Lower leg skin (tissue), 3 donors: Measurements from ENCODE around the gene EXO1.
"Not testable (repeated sequence)": the region's sequence is repeated elsewhere in the genome, so short reads cannot be mapped to it uniquely, and the experiment has no call there.

Source experiments
- POLR2A ChIP-seq, 2 donors: fragments of 450-650 bp; IDR thresholded peaks; one replicate each; pipeline ENCODE4 v1.6.1; 2016 to 2017; ENCODE audit warnings: antibody characterized with exemption in 2 of 2, mild to moderate bottlenecking in 1 of 2, moderate library complexity in 1 of 2
- TF ChIP-seq, protein P1 (sequence below), 3 donors: fragments of 450-650 bp; IDR thresholded peaks; one replicate each; pipeline ENCODE4 v1.5.1; 2016; ENCODE audit warnings: antibody characterized with exemption in 3 of 3, mild to moderate bottlenecking in 3 of 3, moderate library complexity in 2 of 3

DNA sequence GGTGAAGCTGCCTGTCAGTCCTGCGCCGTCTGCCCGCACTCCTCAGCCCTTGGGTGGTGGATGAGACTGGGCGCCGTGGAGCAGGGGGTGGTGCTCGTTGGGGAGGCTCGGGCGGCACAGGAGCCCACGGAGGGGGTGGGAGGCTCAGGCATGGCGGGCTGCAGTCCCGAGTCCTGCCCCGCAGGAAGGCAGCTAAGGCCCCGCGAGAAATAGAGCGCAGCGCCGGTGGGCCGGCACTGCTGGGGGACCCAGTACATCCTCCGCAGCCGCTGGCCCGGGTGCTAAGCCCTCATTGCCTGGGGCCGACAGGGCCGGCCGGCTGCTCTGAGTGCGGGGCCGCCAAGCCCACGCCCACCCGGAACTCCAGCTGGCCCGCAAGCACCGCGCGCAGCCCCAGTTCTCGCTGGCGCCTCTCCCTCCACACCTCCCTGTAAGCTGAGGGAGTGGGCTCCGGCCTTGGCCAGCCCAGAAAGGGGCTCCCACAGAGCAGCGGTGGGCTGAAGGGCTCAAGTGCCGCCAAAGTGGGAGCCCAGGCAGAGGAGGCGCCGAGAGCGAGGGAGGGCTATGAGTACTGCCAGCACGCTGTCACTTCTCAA, 7.6 kb downstream of the EXO1 start:
- TF ChIP-seq, protein P1, sequence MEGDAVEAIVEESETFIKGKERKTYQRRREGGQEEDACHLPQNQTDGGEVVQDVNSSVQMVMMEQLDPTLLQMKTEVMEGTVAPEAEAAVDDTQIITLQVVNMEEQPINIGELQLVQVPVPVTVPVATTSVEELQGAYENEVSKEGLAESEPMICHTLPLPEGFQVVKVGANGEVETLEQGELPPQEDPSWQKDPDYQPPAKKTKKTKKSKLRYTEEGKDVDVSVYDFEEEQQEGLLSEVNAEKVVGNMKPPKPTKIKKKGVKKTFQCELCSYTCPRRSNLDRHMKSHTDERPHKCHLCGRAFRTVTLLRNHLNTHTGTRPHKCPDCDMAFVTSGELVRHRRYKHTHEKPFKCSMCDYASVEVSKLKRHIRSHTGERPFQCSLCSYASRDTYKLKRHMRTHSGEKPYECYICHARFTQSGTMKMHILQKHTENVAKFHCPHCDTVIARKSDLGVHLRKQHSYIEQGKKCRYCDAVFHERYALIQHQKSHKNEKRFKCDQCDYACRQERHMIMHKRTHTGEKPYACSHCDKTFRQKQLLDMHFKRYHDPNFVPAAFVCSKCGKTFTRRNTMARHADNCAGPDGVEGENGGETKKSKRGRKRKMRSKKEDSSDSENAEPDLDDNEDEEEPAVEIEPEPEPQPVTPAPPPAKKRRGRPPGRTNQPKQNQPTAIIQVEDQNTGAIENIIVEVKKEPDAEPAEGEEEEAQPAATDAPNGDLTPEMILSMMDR (IDR thresholded peaks at IDR 0.05) = not testable (repeated sequence)
- TF ChIP-seq POLR2A (IDR thresholded peaks at IDR 0.05) = not testable (repeated sequence)
